Measurements from ENCODE around the gene FAR1. TPM values are rescaled to one million over a fixed set of nuclear protein-coding genes. Genes with fewer than 3 reads are reported as not detected.

Gene FAR1
- total RNA-seq, 2 donors from 2014 or later = 40.2 to 43.2 TPM

DNA sequence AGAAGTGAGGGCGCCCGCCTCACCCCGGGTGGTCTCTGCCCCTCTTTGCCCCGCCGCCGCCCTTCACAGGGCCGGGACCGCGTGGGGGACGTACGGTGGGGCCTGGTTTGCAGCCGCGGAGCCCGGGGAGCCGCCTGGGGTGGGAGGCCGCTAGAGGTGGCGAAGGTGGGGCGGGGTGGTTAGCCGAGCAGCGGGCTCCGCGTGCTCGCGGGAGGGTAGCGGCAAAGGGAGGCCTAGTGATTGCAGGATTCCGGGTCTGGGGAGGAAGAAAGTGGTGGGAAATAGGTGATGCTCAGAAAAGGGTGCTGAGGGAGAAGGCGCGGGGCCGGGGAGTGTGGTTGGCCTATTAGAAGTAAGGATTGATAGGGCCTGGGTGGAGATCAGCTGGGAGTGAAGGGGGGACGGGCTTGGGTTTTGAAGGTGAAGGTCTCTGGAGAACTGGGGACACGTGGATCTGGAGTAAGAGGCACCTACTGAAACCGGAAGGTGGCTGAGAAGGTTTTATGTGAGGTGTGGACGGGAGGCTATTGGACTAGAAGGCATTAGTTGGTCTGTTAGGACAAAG lies 571 bp downstream of the FAR1 start:
- intact Hi-C loops (cut with DNase I) = no loop called here
- H3K9me3 ChIP-seq = no peaks in the 10 kb centered on the region
- peaks cover 35% of the 10 kb centered on the region for H3K4me1 ChIP-seq
- H3K36me3 ChIP-seq (replicated peaks in 1 of 2; ENCODE audit: insufficient read depth in 1 of 2, low read depth in 2 of 2) = no peaks in the 10 kb centered on the region
- ATAC-seq = peak; percentile 11
- TF ChIP-seq, protein P1, sequence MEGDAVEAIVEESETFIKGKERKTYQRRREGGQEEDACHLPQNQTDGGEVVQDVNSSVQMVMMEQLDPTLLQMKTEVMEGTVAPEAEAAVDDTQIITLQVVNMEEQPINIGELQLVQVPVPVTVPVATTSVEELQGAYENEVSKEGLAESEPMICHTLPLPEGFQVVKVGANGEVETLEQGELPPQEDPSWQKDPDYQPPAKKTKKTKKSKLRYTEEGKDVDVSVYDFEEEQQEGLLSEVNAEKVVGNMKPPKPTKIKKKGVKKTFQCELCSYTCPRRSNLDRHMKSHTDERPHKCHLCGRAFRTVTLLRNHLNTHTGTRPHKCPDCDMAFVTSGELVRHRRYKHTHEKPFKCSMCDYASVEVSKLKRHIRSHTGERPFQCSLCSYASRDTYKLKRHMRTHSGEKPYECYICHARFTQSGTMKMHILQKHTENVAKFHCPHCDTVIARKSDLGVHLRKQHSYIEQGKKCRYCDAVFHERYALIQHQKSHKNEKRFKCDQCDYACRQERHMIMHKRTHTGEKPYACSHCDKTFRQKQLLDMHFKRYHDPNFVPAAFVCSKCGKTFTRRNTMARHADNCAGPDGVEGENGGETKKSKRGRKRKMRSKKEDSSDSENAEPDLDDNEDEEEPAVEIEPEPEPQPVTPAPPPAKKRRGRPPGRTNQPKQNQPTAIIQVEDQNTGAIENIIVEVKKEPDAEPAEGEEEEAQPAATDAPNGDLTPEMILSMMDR (IDR thresholded peaks at IDR 0.05) = no peak
- no peak for TF ChIP-seq POLR2A (IDR thresholded peaks at IDR 0.05)
- 0% methylated on average over 22 to 33 of the region's 33 CpGs for WGBS, 2 donors
- DNase-seq = peak; percentile 34 to 56 (median 48)
- H3K27ac ChIP-seq = peak overlapping the region; percentile 71 to 94 (median 88)
- peak overlapping the region; percentile 94 to 95 for H3K4me3 ChIP-seq
- H3K27me3 ChIP-seq = no peaks in the 10 kb centered on the region

DNA sequence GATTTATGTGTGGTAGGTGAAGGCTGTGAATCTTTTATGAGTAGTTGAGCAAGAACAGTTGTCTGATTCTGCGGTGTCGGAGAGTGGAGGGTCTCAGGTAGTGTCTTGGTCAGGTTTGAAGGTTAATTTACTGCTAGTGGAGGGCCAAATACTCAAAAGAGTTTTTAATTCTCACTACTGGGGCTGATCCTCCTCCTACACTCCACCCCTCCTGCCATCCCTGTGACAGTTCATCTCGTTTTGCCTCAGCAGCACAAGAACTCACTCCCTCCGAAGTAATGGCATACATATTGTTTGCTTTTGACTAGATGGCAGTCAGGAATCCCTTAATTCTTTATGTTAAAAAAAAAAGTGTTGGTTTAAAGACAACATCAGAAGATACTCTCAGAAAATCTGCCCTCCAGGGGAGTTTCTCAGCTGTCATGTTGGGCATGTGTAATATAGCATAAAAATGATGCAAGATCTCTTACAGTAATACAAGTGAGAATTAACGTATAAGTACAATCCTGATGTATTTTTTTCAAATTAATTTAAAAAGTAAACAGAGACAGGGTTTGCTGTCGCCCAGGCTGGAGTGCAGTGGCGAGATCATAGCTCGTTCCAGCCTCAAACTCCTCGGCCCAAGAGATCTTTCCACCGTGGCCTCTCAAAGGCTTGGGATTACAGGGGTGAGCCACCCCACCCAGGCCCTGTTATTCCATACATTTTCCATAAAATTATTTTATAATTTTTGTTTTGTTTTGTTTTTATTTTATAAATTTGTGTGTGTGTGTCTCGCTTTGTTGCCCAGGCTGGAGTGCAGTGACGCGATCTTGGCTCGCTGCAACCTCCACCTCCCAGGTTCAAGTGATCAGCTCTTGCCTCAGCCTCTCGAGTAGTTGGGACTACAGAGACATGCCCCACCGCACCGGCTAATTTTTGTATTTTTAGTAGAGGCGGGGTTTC lies 1.3 kb downstream of the FAR1 start:
- WGBS, 2 donors = 57 to 59% methylated on average over 18 of the region's 18 CpGs
- no peaks in the 10 kb centered on the region for H3K36me3 ChIP-seq (replicated peaks in 1 of 2; ENCODE audit: insufficient read depth in 1 of 2, low read depth in 2 of 2)
- no peak for TF ChIP-seq POLR2A (IDR thresholded peaks at IDR 0.05)
- TF ChIP-seq, protein P1 (IDR thresholded peaks at IDR 0.05) = no peak
- ATAC-seq = no peak
- H3K4me1 ChIP-seq = peaks cover 35% of the 10 kb centered on the region
- peak overlapping the region; percentile 71 to 94 (median 88) for H3K27ac ChIP-seq
- H3K4me3 ChIP-seq = peak overlapping the region in 1 of 2 donors; percentile 95
- DNase-seq = no peak
- intact Hi-C loops (cut with DNase I) = no loop called here
- H3K9me3 ChIP-seq = no peaks in the 10 kb centered on the region
- no peaks in the 10 kb centered on the region for H3K27me3 ChIP-seq

DNA sequence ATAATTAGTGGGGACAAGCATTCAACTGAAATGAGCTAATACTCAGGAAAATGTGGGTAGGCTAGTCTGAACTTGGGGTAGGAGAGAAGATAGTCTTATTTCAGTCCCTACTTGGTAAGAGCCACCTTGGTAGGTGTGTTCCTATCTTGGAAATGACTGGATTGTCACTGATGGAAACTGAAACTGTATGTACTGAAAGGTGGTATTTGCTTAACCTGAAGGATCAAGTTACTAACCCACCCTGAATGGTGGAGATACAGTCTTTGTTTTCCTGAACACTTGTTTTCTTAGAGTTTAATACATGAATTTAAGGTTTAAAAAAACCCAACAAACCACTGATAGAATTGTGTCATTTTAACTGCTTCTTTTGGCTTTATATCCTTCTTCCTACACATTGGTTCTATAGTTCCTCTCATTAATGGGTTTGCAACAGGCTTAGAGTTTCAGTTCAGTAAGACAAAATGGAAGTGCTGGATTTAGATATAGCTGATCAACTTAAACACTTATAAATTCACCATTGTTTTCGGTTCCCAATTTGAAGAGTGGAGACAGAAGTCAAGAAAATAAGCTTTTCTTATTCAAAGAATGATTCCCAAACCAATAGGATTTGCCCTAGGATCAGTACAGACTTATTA lies 4.2 kb downstream of the FAR1 start:
- DNase-seq = no peak
- Histone ChIP-seq H3K36me3 (replicated peaks in 1 of 2; ENCODE audit: insufficient read depth in 1 of 2, low read depth in 2 of 2) (no peaks in the 10 kb centered on the region), H3K4me3 (no peak overlapping the region), H3K27ac (no peak overlapping the region), H3K4me1 (peaks cover 50% of the 10 kb centered on the region), H3K27me3 (no peaks in the 10 kb centered on the region), H3K9me3 (no peaks in the 10 kb centered on the region)
- ATAC-seq = no peak
- WGBS, 2 donors = 91 to 97% methylated on average over 1 of the region's 1 CpG
- intact Hi-C loops (cut with DNase I) = no loop called here
- TF ChIP-seq, protein P1 (IDR thresholded peaks at IDR 0.05) = no peak
- no peak for TF ChIP-seq POLR2A (IDR thresholded peaks at IDR 0.05)

DNA sequence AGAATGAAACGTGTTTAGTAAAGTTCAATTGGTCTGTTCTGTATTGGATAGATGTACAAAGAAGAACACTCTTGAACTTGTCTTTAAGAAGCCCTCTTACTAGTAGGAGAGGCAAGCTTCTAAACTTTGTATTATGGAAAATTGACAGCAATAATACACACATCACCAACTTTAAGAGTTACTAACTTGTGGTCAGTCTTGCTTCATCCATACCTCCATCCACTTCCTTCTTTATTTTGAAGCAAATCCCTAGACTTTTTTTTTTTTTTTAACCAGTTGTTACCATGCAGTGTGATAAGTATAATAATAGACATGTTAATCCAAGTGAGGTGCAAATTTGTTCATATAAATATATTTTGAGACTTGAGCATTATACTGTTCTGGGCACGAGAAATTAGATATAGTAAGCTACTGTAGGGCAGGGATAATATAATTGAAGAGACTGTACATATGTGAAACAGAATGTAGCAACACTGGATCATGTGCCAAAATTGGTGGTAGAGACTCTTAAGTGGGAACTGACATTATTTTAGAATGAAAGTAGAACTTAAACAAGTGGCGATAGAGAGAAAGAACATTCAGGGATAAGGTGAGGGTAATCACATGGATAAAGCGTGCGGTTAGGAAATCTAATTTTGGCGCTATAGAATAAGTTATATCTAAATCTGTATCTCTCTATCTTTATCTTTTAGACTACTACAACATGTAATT lies 6.5 kb downstream of the FAR1 start:
- TF ChIP-seq, protein P1 (IDR thresholded peaks at IDR 0.05) = no peak
- TF ChIP-seq POLR2A (IDR thresholded peaks at IDR 0.05) = no peak
- Histone ChIP-seq H3K4me3 (no peak overlapping the region), H3K4me1 (peaks cover 41% of the 10 kb centered on the region), H3K27ac (peak overlapping the region in 1 of 4 donors; percentile 38), H3K27me3 (no peaks in the 10 kb centered on the region), H3K9me3 (no peaks in the 10 kb centered on the region), H3K36me3 (replicated peaks in 1 of 2; ENCODE audit: insufficient read depth in 1 of 2, low read depth in 2 of 2) (no peaks in the 10 kb centered on the region)
- intact Hi-C loops (cut with DNase I) = no loop called here
- ATAC-seq (no peak), DNase-seq (peak in 1 of 4 donors; percentile 22)
- WGBS, 2 donors = 59 to 85% methylated on average over 6 of the region's 6 CpGs

Data from body of pancreas (tissue), 4 donors.